Measurements from ENCODE around the gene ORC5. TPM values are rescaled to one million over a fixed set of nuclear protein-coding genes. Genes with fewer than 3 reads are reported as not detected.

ORC5 gene
- total and polyA plus RNA-seq, 10 of the 15 experiments (the other 5 are each of a cell fraction or from before 2014, with no cell fraction given): 14.8 to 58.6 (median 30.3) TPM

DNA sequence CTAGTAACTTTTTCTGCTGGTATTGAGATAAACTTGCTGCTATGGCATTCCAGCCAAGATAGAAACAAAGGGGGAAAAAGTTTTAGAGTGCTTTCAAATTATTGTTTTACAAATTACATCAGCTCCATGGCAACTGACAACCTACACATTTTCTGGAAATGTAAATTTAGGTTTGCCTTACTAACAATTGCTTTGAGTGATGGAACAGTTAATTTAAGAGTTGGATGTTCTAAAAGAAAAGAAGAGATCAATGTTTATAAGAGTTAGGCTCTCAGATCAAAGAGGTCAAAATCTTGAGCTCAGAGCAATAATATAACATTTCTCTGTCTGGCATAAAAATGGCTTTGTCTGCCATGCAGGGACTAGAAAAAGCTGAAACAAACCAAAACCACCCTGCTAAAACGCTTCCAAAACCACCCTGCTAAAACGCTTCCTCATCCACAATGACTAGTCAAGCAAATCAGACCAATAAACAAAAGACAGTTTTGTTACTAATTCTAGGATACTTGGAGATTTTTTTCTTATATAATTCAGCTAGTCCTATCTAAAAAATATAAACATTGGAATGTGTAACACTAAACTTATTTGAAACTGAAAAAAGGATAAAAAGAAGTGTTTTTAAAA, 32.3 kb downstream of the ORC5 start:
- Histone ChIP-seq H3K27me3 (replicated peaks in 1 of 2; ENCODE audit: control insufficient read depth in 2 of 2, insufficient read depth in 2 of 2, low read length in 1 of 2) (no peaks in the 10 kb centered on the region), H3K36me3 (ENCODE audit: control insufficient read depth in 2 of 2, insufficient read depth in 2 of 2, low read length in 1 of 2) (peaks cover 0 to 2% of the 10 kb centered on the region in 2 experiments; a peak in 1 of 4 replicates), H3K4me2 (ENCODE audit: control insufficient read depth, insufficient read depth) (no peak overlapping the region), H3K79me2 (ENCODE audit: control insufficient read depth, insufficient read depth, low read length) (no peaks in the 10 kb centered on the region), H2AFZ (ENCODE audit: control insufficient read depth, low read depth, low read length) (no peak overlapping the region), H4K20me1 (ENCODE audit: control insufficient read depth, insufficient read depth) (no peaks in the 10 kb centered on the region), H3K4me1 (ENCODE audit: control insufficient read depth, insufficient read depth, low read length) (no peaks in the 10 kb centered on the region), H3K9me3 (replicated peaks; ENCODE audit: control insufficient read depth, insufficient read depth, low read length) (no peaks in the 10 kb centered on the region; the same call in 1 of the 3 replicates), H3K27ac (ENCODE audit: control insufficient read depth, insufficient read depth) (no peak overlapping the region), H3K9ac (ENCODE audit: control insufficient read depth, insufficient read depth, low read length) (no peak overlapping the region), H3K4me3 (no peak overlapping the region)
- no peak for FAIRE-seq
- 4% methylated on average over 2 of the region's 2 CpGs for whole genome bisulfite sequencing (ENCODE audit: insufficient coverage, insufficient replicate concordance, low lambda C conversion rate, missing lambda C conversion rate)
- ChIA-PET SMC1A (ENCODE audit: uncharacterized antibody, unreplicated experiment) (interaction anchor here (1.0 kb wide), 1 partner anchor 9 kb away, joined by 3 read pairs; no protein-coding TSS in a partner anchor), RAD21 (ENCODE audit: unreplicated experiment) (no interaction called here), CTCF (interaction anchor here (1.0 to 1.4 kb wide), 2 partner anchors 16 to 56 kb away, joined by 3 to 4 read pairs; no protein-coding TSS in a partner anchor), POLR2A (no interaction called here)
- intact Hi-C loops (cut with micrococcal nuclease; ENCODE audit: unreplicated experiment): no loop called here
- no peak for DNase-seq (ENCODE audit: low read depth, low spot score)
- no peak for ATAC-seq
- in situ Hi-C loops (cut with MboI): no loop called here
- BruUV-seq (replicated peaks): no TSS peak
- TF ChIP-seq, protein P1, sequence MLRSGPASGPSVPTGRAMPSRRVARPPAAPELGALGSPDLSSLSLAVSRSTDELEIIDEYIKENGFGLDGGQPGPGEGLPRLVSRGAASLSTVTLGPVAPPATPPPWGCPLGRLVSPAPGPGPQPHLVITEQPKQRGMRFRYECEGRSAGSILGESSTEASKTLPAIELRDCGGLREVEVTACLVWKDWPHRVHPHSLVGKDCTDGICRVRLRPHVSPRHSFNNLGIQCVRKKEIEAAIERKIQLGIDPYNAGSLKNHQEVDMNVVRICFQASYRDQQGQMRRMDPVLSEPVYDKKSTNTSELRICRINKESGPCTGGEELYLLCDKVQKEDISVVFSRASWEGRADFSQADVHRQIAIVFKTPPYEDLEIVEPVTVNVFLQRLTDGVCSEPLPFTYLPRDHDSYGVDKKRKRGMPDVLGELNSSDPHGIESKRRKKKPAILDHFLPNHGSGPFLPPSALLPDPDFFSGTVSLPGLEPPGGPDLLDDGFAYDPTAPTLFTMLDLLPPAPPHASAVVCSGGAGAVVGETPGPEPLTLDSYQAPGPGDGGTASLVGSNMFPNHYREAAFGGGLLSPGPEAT (IDR thresholded peaks at IDR 0.05; ENCODE audit: low read depth): no peak
- TF ChIP-seq YY1 (IDR thresholded peaks at IDR 0.05; ENCODE audit: low read depth, low read length) (no peak), FOS (IDR thresholded peaks at IDR 0.05; ENCODE audit: borderline replicate concordance, extremely low read depth, insufficient read length) (no peak), CHD2 (IDR thresholded peaks at IDR 0.05; ENCODE audit: borderline replicate concordance, low read depth, low read length) (no peak), IKZF1 (conservative IDR thresholded peaks at IDR 0.05) (no peak), CHD4 (IDR thresholded peaks at IDR 0.05) (no peak), ATF7 (IDR thresholded peaks at IDR 0.05; ENCODE audit: low read depth) (no peak), SUPT20H (IDR thresholded peaks at IDR 0.05; ENCODE audit: borderline replicate concordance, control insufficient read depth, low read depth, low read length) (no peak), KAT2A (conservative IDR thresholded peaks at IDR 0.05; ENCODE audit: control insufficient read depth, low read depth, low read length) (no peak), KLF5 (IDR thresholded peaks at IDR 0.05; ENCODE audit: partially characterized antibody) (no peak), SMC3 (IDR thresholded peaks at IDR 0.05; ENCODE audit: borderline replicate concordance, low read length) (no peak), GABPA (IDR thresholded peaks at IDR 0.05; ENCODE audit: low read depth) (no peak), EGR1 (IDR thresholded peaks at IDR 0.05; ENCODE audit: borderline replicate concordance in 1 of 2, low read depth in 2 of 2, low read length in 2 of 2) (no peak)
- TF ChIP-seq, protein P2, sequence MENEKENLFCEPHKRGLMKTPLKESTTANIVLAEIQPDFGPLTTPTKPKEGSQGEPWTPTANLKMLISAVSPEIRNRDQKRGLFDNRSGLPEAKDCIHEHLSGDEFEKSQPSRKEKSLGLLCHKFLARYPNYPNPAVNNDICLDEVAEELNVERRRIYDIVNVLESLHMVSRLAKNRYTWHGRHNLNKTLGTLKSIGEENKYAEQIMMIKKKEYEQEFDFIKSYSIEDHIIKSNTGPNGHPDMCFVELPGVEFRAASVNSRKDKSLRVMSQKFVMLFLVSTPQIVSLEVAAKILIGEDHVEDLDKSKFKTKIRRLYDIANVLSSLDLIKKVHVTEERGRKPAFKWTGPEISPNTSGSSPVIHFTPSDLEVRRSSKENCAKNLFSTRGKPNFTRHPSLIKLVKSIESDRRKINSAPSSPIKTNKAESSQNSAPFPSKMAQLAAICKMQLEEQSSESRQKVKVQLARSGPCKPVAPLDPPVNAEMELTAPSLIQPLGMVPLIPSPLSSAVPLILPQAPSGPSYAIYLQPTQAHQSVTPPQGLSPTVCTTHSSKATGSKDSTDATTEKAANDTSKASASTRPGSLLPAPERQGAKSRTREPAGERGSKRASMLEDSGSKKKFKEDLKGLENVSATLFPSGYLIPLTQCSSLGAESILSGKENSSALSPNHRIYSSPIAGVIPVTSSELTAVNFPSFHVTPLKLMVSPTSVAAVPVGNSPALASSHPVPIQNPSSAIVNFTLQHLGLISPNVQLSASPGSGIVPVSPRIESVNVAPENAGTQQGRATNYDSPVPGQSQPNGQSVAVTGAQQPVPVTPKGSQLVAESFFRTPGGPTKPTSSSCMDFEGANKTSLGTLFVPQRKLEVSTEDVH (IDR thresholded peaks at IDR 0.05; ENCODE audit: low read depth, partially characterized antibody): no peak
- TF ChIP-seq, protein P3, sequence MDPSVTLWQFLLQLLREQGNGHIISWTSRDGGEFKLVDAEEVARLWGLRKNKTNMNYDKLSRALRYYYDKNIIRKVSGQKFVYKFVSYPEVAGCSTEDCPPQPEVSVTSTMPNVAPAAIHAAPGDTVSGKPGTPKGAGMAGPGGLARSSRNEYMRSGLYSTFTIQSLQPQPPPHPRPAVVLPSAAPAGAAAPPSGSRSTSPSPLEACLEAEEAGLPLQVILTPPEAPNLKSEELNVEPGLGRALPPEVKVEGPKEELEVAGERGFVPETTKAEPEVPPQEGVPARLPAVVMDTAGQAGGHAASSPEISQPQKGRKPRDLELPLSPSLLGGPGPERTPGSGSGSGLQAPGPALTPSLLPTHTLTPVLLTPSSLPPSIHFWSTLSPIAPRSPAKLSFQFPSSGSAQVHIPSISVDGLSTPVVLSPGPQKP (IDR thresholded peaks at IDR 0.05; ENCODE audit: low read depth, low read length): no peak
